HG03457 (cell line): ENCODE data around the gene LCN1.
A peak's percentile ranks its signal among the peaks of the same experiment; 100 is the strongest.

ENCODE experiments used
- ATAC-seq: cut with Tn5 transposase; IDR thresholded peaks from one replicate; pipeline ENCODE4 v1.9.1; 2021; ENCODE audit warnings: moderate number of reproducible peaks; ENCODE audit not compliant: unreplicated experiment

Gene LCN1

GRCh38 chr9:135488013-135488330 is 33.3 kb upstream of the LCN1 start:
- ATAC-seq: no peak

DNA sequence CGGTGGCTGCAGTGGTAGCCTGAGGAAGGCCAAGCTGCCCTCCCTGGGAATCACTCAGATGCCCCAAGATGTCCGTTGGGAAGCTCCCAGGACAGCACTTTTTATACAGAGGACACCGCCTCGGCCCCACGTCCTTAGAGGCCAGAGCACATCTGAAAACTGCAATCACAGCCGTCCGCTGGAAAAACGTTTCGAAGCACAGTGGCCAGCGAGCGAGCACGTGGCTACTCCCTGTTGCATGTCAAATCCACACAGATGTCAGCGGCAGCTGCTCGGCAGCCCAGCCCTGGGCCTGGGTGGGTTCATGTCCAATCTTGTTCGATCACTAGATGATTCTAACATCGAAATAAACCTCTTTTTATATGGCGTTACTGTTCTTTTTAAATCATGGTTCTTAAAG is 32.7 kb upstream of the LCN1 start:
- ATAC-seq: no peak

- no peak for ATAC-seq
Observed at GRCh38 chr9:135489188-135489906, 31.9 kb upstream of the LCN1 start.

- ATAC-seq: no peak
Observed at GRCh38 chr9:135490166-135490870, 30.9 kb upstream of the LCN1 start.

GRCh38 chr9:135490980-135491464 is 30.2 kb upstream of the LCN1 start:
- no peak for ATAC-seq

GRCh38 chr9:135491764-135492163 is 29.5 kb upstream of the LCN1 start:
- no peak for ATAC-seq

- no peak for ATAC-seq
Observed at GRCh38 chr9:135492886-135493669, 28.2 kb upstream of the LCN1 start.

GRCh38 chr9:135494791-135495559 is 26.3 kb upstream of the LCN1 start:
- ATAC-seq: no peak

- ATAC-seq: no peak
Observed at GRCh38 chr9:135498381-135499126, 22.7 kb upstream of the LCN1 start.

DNA sequence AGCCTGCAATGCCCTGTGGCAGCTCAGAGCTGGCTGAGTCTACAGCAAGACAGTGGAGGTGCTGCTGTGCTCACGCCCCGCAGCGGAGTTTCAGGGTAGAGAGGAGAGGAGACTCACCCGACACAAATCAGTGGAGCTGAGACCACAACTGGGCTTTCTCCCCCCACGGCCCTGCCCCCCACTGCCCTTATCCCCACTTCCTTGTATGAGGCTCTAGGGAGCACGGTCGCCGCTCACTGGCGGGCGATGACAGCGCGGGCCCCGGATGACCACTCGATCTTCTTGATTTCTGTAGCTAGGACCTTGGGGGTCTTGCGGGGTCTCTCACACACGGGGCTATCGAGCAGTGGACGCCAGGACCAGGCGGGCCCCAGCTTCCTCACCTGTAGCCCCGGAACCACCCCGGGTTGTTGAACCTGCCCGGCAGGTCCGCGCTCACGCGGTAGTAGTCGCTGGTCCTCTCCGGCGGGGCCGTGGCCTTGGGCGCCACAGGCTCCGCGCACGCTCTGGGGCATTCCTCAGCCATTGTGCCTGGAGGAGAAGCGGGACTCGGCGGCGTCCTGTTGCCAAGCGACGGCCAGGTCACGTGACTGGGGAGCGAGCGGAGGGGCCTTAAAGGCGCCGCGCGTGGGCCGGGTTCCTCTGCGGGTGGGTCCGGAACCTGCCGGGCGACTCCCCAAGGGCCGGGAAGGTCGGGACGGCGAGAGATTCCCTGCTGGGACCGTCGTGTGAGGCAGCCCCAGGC is 21.7 kb upstream of the LCN1 start:
- ATAC-seq: no peak

- ATAC-seq: no peak
Observed at GRCh38 chr9:135500071-135500524, 21.1 kb upstream of the LCN1 start.

- ATAC-seq: peak; percentile 71
Observed at GRCh38 chr9:135500525-135501260, 20.5 kb upstream of the LCN1 start, which contains the start of gene MRPS2. Gene MRPS2, plus strand, starts transcription at chr9:135500682. Its CDS starts 29 bp downstream, at chr9:135500711.

DNA sequence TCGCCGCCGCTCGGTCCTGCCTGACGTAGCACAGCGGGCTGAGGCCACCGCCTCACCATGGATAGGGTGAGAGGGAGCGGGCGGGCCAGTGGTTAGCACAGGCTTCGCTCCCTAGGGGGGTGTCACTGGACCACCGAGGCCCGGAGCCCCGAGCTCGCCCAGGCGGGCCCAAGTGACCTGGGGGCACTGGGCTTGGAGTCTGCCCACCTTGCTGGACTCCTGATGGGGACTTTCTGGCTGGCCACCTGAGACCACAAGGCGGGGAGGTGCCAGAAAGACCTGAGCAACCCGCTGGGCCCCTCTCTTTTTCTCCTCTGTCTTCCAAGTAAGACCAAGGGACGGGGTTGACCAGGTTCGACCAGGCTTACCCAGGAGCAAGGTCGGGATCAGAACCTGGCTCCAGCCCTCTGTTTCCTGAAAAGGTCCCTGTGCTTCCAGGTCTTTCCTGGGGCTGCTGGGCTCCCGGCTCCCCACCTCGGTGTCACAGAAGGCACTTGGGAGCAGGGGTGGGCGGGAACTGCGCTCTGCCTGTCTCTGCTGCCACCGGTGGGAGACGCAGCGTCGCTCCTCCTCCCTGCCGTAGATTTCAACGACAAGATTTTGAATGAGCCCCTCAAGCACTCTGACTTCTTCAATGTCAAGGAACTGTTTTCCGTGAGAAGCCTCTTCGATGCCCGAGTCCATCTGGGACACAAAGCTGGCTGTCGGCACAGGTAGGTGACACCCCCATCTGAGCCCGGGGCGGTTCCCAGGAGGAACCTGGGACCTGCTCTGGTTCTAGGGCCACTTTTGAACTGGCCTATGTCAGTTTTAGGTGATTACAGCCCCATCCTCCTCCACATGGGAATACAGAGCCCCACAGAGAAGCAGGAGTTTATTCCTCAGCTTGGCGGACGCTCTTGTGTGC is 19.7 kb upstream of the LCN1 start:
- no peak for ATAC-seq

DNA sequence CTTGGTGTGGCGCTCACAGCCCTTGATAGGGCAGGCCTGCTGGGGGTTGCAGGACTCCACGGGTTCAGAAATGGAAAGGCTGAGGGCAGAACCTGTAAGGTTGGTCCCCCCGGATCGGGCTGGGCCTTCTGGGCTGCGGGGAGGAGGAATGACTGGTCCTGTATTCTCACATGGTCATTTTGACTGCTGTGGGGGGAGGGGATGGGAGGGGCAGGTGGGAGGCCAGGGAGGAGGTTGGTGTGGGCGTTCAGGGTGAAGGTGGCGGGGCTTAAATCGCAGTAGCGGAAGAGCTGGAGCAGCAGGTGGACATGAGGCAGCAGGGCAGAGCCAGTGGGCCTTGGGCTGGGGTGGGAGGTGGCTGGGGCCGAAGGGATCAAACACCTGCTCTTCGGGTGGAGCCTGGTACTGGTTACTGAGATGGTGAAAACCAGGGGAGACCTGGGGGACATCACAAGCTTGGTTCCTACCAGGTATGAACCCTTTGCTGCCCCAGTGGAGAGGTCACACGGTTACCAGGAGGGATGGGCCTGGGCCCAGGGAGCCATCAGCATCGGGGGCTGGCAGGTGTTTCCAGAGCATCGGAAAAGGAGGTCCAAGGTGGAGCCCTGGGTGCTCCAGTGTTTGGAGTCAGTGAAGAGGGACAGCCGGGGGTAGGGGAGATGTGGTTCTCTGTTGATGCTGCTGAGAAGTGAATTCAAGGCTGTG is 18.9 kb upstream of the LCN1 start:
- no peak for ATAC-seq

DNA sequence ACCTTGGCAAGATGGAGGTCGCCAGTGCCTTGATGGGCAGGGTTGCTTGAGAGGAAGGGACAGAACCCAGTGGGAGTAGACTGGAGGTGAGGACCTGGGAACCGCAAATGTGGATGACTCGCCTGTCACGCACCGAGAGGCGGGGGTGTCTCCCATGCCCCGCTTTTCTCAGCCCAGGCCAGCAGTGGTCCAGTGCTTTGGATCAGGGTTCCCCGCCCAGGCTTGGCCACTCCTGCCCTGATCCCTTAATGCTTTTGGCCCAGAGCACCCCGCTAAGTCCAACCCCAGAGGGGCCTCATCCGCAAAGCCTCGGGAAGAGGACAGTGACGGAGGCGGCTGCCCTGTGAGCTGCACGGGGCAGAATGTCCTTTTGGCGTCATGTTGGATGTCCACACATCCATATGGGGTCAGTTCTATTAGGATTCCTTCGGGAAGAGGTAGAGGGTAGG is 18.3 kb upstream of the LCN1 start:
- no peak for ATAC-seq

GRCh38 chr9:135503371-135504261 is 17.6 kb upstream of the LCN1 start:
- ATAC-seq: no peak
